Upper lobe of left lung (tissue), 6 donors: ENCODE measurements around the gene FAF1. TPM values are rescaled to one million over a fixed set of nuclear protein-coding genes. Genes with fewer than 3 reads are reported as not detected.

ENCODE experiments used
- ATAC-seq, 2 donors: fragments of 200-7000 bp; cut with Tn5 transposase; one replicate each; pipeline ENCODE4 v1.9.1; 2022; ENCODE audit warnings: mild to moderate bottlenecking in 2 of 2, moderate library complexity in 2 of 2; ENCODE audit not compliant: low FRiP score in 2 of 2
- DNase-seq, 2 donors: peaks; one replicate each; pipeline ENCODE4 v3.0.0-alpha.2; 2019 to 2020
- H3K27ac ChIP-seq, 4 donors: fragments of 200-600 bp; sonication (generic); one replicate each; pipeline ENCODE4 v1.5.1; 2016 to 2019
- H3K27me3 ChIP-seq, 4 donors: fragments of 200-600 bp; sonication (generic); one replicate each; pipeline ENCODE4 v1.5.1; 2017 to 2019
- H3K36me3 ChIP-seq, 4 donors: fragments of 200-600 bp; sonication (generic); one replicate each; pipeline ENCODE4 v1.5.1; 2016 to 2019
- H3K4me1 ChIP-seq, 4 donors: fragments of 200-600 bp; sonication (generic); one replicate each; pipeline ENCODE4 v1.5.1; 2018 to 2019
- H3K4me3 ChIP-seq, 4 donors: fragments of 200-600 bp; sonication (generic); one replicate each; pipeline ENCODE4 v1.5.1; 2017 to 2019; ENCODE audit warnings: mild to moderate bottlenecking in 2 of 4, moderate library complexity in 1 of 4
- H3K9me3 ChIP-seq, 4 donors: fragments of 200-600 bp; sonication (generic); one replicate each; pipeline ENCODE4 v1.5.1; 2018 to 2019
- EP300 ChIP-seq, 4 donors: sonication (generic); formaldehyde crosslinking; IDR thresholded peaks; one replicate each; pipeline ENCODE4 v1.5.1; 2017; ENCODE audit warnings: antibody characterized with exemption in 4 of 4, control low read depth in 2 of 4
- POLR2A ChIP-seq, 4 donors: fragments of 450-650 bp; IDR thresholded peaks; one replicate each; pipeline ENCODE4 v1.5.1; 2016 to 2017; ENCODE audit warnings: antibody characterized with exemption in 4 of 4, mild to moderate bottlenecking in 2 of 4
- POLR2AphosphoS5 ChIP-seq, 2 donors: sonication (generic); formaldehyde crosslinking; IDR thresholded peaks; one replicate each; pipeline ENCODE4 v1.5.1; 2017; ENCODE audit warnings: antibody characterized with exemption in 2 of 2
- WGBS, 2 donors: methylation state at CpG; one replicate each; pipeline ENCODE4 v1.1.5; 2017 to 2018; 5-methylcytosine and 5-hydroxymethylcytosine counted together
- total RNA-seq, 6 donors: library from RNA; depleted of rRNA in 4 of 6; stranded (reverse); fragments of >200 nt in 4 of 6; gene quantifications; one replicate each; pipeline versions ENCODE4 v1.1.0 to v1.2.1, GENCODE V29; 2016 to 2021
- TF ChIP-seq, protein P1 (sequence below), 6 experiments: fragments of 450-650 bp in 4 of 6; fragments of 200-600 bp in 2 of 6; sonication (generic) in 2 of 6; IDR thresholded peaks; one replicate each; pipeline ENCODE4 v1.5.1; 2016 to 2019; ENCODE audit warnings: antibody characterized with exemption in 6 of 6
- donor health status: DM: no; HTN: no; CAD: no; lungs with moderate emphysema.
- donor health status: DM: no; HTN: yes; CAD: no; lungs with severe emphysema.

FAF1 gene
- total RNA-seq, 6 donors from 2014 or later: 30.2 to 52.3 (median 35.0) TPM

- Histone ChIP-seq H3K36me3 (no peaks in the 10 kb centered on the region), H3K27ac (no peak overlapping the region), H3K27me3 (peaks cover 0 to 66% (median 36%) of the 10 kb centered on the region in 4 donors), H3K9me3 (peaks cover 0 to 10% (median 0%) of the 10 kb centered on the region in 4 donors), H3K4me3 (no peak overlapping the region), H3K4me1 (peaks cover 24 to 45% (median 30%) of the 10 kb centered on the region in 4 donors)
- WGBS, 2 donors: 4 to 5% methylated on average over 19 to 25 of the region's 25 CpGs
- TF ChIP-seq POLR2A (IDR thresholded peaks at IDR 0.05) (no peak), EP300 (IDR thresholded peaks at IDR 0.05) (no peak), POLR2AphosphoS5 (IDR thresholded peaks at IDR 0.05) (no peak)
- TF ChIP-seq, protein P1, sequence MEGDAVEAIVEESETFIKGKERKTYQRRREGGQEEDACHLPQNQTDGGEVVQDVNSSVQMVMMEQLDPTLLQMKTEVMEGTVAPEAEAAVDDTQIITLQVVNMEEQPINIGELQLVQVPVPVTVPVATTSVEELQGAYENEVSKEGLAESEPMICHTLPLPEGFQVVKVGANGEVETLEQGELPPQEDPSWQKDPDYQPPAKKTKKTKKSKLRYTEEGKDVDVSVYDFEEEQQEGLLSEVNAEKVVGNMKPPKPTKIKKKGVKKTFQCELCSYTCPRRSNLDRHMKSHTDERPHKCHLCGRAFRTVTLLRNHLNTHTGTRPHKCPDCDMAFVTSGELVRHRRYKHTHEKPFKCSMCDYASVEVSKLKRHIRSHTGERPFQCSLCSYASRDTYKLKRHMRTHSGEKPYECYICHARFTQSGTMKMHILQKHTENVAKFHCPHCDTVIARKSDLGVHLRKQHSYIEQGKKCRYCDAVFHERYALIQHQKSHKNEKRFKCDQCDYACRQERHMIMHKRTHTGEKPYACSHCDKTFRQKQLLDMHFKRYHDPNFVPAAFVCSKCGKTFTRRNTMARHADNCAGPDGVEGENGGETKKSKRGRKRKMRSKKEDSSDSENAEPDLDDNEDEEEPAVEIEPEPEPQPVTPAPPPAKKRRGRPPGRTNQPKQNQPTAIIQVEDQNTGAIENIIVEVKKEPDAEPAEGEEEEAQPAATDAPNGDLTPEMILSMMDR (IDR thresholded peaks at IDR 0.05): no peak
- ATAC-seq: no peak
- peak in 1 of 2 donors; percentile 51 for DNase-seq
Observed at GRCh38 chr1:50416150-50416527, 543.9 kb downstream of the FAF1 start.

DNA sequence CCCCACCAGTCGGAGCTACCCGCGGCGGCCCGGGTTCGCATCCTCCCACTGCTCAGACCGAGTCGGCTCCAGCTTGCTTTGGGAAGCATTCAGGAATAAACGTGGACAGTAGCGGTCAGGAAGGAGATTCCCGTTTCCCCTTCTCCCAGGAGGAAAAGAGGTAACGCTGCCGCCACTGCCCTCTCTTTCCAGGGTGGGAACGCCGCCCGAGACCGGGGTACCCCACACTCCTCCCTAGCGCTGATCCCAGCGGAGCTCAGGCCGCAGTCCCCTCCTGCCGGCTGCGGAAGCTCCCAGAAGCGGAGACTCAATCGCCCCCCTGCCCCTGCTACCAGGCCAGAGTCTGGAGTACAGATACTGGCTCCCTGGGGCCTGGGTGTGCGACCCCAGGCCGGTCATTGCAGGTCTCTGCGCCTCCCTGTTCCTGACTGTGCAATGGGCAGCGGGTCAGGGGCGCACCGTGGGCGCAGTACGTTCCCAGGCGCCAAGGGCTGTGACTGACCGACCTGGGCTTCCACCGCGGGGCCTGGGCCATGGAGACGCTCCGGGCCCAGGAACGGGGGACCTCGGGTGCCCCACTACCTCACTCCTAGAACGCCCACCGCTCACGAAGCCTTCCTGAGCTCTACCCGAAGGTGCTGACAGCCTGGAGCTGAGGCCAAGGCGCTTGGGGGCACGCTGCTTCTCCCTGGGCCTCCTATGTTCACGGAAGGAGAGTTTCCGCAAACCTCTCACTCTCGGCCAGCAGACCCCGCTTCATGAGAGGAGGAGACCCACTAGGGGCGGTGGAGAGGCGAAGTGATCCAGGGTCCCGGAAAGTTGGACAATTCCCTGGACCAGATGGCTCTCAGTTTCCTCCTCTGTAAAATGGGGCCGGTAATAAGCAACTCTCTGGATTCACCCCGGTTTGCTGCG, 544.6 kb downstream of the FAF1 start:
- Histone ChIP-seq H3K4me1 (peaks cover 18 to 38% (median 27%) of the 10 kb centered on the region in 4 donors), H3K36me3 (no peaks in the 10 kb centered on the region), H3K27ac (no peak overlapping the region), H3K27me3 (peaks cover 0 to 60% (median 30%) of the 10 kb centered on the region in 4 donors), H3K9me3 (peaks cover 0 to 10% (median 0%) of the 10 kb centered on the region in 4 donors), H3K4me3 (no peak overlapping the region)
- 8 to 9% methylated on average over 24 to 26 of the region's 56 CpGs for WGBS, 2 donors
- peak in 1 of 2 donors; percentile 9 for ATAC-seq
- no peak for TF ChIP-seq POLR2AphosphoS5 (IDR thresholded peaks at IDR 0.05)
- no peak for TF ChIP-seq EP300 (IDR thresholded peaks at IDR 0.05)
- TF ChIP-seq, protein P1 (IDR thresholded peaks at IDR 0.05): no peak
- TF ChIP-seq POLR2A (IDR thresholded peaks at IDR 0.05): no peak
- DNase-seq: peak in 1 of 2 donors; percentile 71

DNA sequence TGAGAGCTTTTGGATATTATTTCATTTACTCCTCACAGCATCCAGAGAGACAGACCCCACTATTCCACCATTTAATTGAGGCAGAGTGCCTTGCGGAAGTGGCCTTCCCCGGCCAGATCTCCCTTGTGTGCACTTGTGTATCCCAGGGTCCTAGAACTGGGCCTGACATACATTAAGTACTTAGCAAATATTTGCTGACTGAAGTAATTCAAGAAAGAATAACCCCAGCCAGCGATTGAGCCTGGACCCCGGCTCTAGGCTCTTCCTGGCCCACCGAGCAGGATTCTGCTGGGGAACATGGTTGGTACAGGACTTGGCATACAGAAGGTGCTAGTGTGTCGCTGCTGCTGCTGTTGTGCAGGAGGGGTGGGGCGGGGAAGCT, 545.2 kb downstream of the FAF1 start:
- no peak overlapping the region for H3K4me3 ChIP-seq
- no peak overlapping the region for H3K27ac ChIP-seq
- peaks cover 0 to 10% (median 0%) of the 10 kb centered on the region in 4 donors for H3K9me3 ChIP-seq
- no peak for ATAC-seq
- WGBS, 2 donors: 46 to 100% methylated on average over 1 to 6 of the region's 7 CpGs
- H3K36me3 ChIP-seq: no peaks in the 10 kb centered on the region
- H3K4me1 ChIP-seq: peaks cover 17 to 37% (median 27%) of the 10 kb centered on the region in 4 donors
- no peak for DNase-seq
- H3K27me3 ChIP-seq: peaks cover 0 to 55% (median 27%) of the 10 kb centered on the region in 4 donors
- no peak for TF ChIP-seq EP300 (IDR thresholded peaks at IDR 0.05)
- TF ChIP-seq, protein P1 (IDR thresholded peaks at IDR 0.05): no peak
- no peak for TF ChIP-seq POLR2A (IDR thresholded peaks at IDR 0.05)
- TF ChIP-seq POLR2AphosphoS5 (IDR thresholded peaks at IDR 0.05): no peak

DNA sequence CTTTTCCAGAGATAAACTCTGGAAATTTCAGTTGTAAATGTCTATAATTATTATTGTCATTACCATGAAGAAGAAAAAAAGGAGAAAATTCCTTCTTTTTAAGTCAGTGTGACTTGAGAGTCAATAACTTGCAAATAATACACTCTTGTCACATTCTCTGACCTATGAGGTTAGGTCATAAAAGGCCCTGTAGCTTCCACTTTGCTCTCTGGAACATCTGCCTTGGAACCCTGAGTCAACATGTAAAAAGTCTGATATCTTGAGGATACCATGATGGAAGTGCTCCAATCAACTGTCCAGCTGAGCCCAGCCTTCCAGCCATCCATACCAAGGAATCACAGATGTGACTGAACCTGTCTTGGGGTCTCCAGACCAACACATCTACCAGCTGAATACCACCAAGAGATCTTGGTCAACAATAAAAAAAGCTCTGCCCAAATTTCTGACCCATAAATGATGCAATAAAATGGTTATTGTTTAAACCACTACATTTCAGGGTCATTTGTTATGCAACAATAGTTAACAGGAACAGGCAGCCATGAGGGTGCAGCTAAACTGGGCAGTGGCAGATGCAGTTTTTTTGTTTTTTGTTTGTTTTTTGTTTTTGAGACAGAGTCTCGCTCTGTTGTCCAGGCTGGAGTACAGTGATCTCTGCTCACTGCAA, 547.1 kb downstream of the FAF1 start:
- Histone ChIP-seq H3K27ac (no peak overlapping the region), H3K27me3 (peaks cover 0 to 36% (median 17%) of the 10 kb centered on the region in 4 donors), H3K36me3 (no peaks in the 10 kb centered on the region), H3K9me3 (peaks cover 0 to 10% (median 2%) of the 10 kb centered on the region in 4 donors), H3K4me1 (peaks cover 4 to 19% (median 14%) of the 10 kb centered on the region in 4 donors), H3K4me3 (no peak overlapping the region)
- ATAC-seq (no peak), DNase-seq (no peak)
- TF ChIP-seq POLR2AphosphoS5 (IDR thresholded peaks at IDR 0.05) (no peak), EP300 (IDR thresholded peaks at IDR 0.05) (no peak), POLR2A (IDR thresholded peaks at IDR 0.05) (no peak)
- TF ChIP-seq, protein P1 (IDR thresholded peaks at IDR 0.05): no peak
- WGBS, 2 donors: 81 to 100% methylated on average over 1 of the region's 1 CpG
